Astrocyte of the spinal cord (primary cell): ENCODE data around the gene WTAP.

Experiments used
- DNase-seq: peaks from one replicate; pipeline ENCODE4 v3.0.0; 2011; ENCODE audit warnings: low read depth, low spot score
- H3K4me3 ChIP-seq: 2 replicates; pipeline ENCODE4 v1.5.1; 2011; ENCODE audit warnings: low read depth, mild to moderate bottlenecking, low read length, moderate library complexity
- CTCF ChIP-seq: IDR thresholded peaks from 2 replicates; pipeline ENCODE4 v1.5.1; 2012; ENCODE audit warnings: low read depth, mild to moderate bottlenecking, low read length, inconsistent platforms
- in situ Hi-C: cut with HindIII; loops from 2 replicates; pipeline ENCODE4 v1.10.0; 2017; ENCODE audit warnings: low sequenced_read_pairs

WTAP gene

GRCh38 chr6:159761129-159761872 is 34.0 kb downstream of the WTAP start:
- in situ Hi-C loops = no loop called here

GRCh38 chr6:159761873-159762680 is 34.8 kb downstream of the WTAP start, which contains the start of gene ACAT2:
Gene ACAT2 (plus strand): TSS chr6:159762045. CDS start chr6:159762088, 43 bp downstream.
- TF ChIP-seq CTCF = no peak
- DNase-seq = peak; percentile 95
- H3K4me3 ChIP-seq = peak within 1 kb of the TSS; percentile 88
- in situ Hi-C loops = no loop called here

More at GRCh38 chr6:159761129-159761872, 34.0 kb downstream of the WTAP start:
- no peak for TF ChIP-seq CTCF
- DNase-seq = peak; percentile 13
- peak overlapping the region; percentile 48 for H3K4me3 ChIP-seq

GRCh38 chr6:159762681-159763293 is 35.5 kb downstream of the WTAP start:
- H3K4me3 ChIP-seq = peak overlapping the region; percentile 88
- in situ Hi-C loops = no loop called here
- no peak for DNase-seq
- TF ChIP-seq CTCF = no peak

- no peak for DNase-seq
- no peak overlapping the region for H3K4me3 ChIP-seq
- TF ChIP-seq CTCF = no peak
- in situ Hi-C loops = no loop called here
Measured at GRCh38 chr6:159766906-159767305, 39.6 kb downstream of the WTAP start.

- no peak for TF ChIP-seq CTCF
- no peak for DNase-seq
- in situ Hi-C loops = no loop called here
- H3K4me3 ChIP-seq = no peak overlapping the region
Measured at GRCh38 chr6:159769470-159769869, 42.2 kb downstream of the WTAP start.

- no peak overlapping the region for H3K4me3 ChIP-seq
- no peak for TF ChIP-seq CTCF
- in situ Hi-C loops = no loop called here
- no peak for DNase-seq
Measured at GRCh38 chr6:159772196-159772595, 44.9 kb downstream of the WTAP start.
